Smooth muscle cell (in vitro differentiated cells): ENCODE measurements around the gene PPP1R18. TPM values are rescaled to one million over a fixed set of nuclear protein-coding genes. Genes with fewer than 3 reads are reported as not detected.

ENCODE experiments used
- DNase-seq: peaks from one replicate; lab custom pipeline; 2025; ENCODE audit not compliant: unreplicated experiment; lab: John Stamatoyannopoulos, UW
- H2AFZ ChIP-seq: fragments of 200-600 bp; sonication (generic); 2 replicates; pipeline ENCODE4 v1.6.0; 2016; ENCODE audit warnings: antibody characterized with exemption, low read depth, mild to moderate bottlenecking
- H3F3A ChIP-seq: fragments of 200-600 bp; sonication (generic); 2 replicates; pipeline ENCODE4 v1.6.0; 2017; ENCODE audit warnings: antibody characterized with exemption, low read depth
- H3K27ac ChIP-seq: fragments of 200-600 bp; sonication (generic); 2 replicates; pipeline ENCODE4 v1.5.1; 2016; ENCODE audit warnings: low read depth, mild to moderate bottlenecking
- H3K27me3 ChIP-seq: fragments of 200-600 bp; sonication (generic); 2 replicates; pipeline ENCODE4 v1.6.1; 2016; ENCODE audit warnings: low read depth, mild to moderate bottlenecking
- H3K36me3 ChIP-seq: fragments of 200-600 bp; sonication (generic); 2 replicates; pipeline ENCODE4 v1.5.1; 2016; ENCODE audit warnings: low read depth
- H3K4me1 ChIP-seq: fragments of 200-600 bp; sonication (generic); 2 replicates; pipeline ENCODE4 v1.5.1; 2016; ENCODE audit warnings: low read depth
- H3K4me2 ChIP-seq: fragments of 200-600 bp; sonication (generic); 2 replicates; pipeline ENCODE4 v1.6.0; 2016; ENCODE audit warnings: mild to moderate bottlenecking
- H3K4me3 ChIP-seq: fragments of 200-600 bp; sonication (generic); 2 replicates; pipeline ENCODE4 v1.5.1; 2016; ENCODE audit warnings: mild to moderate bottlenecking
- H3K79me2 ChIP-seq: fragments of 200-600 bp; sonication (generic); 2 replicates; pipeline ENCODE4 v1.6.0; 2016; ENCODE audit warnings: low read depth, mild to moderate bottlenecking
- H3K9ac ChIP-seq: fragments of 200-600 bp; sonication (generic); 2 replicates; pipeline ENCODE4 v1.6.0; 2016; ENCODE audit warnings: low read depth
- H3K9me3 ChIP-seq: fragments of 200-600 bp; sonication (generic); replicated peaks from 2 replicates; pipeline ENCODE4 v1.5.1; 2016; ENCODE audit warnings: low read depth
- H4K20me1 ChIP-seq: fragments of 200-600 bp; sonication (generic); 2 replicates; pipeline ENCODE4 v1.6.0; 2016; ENCODE audit warnings: low read depth
- WGBS: methylation state at CpG from one replicate; pipeline ENCODE4 v1.1.7; 2016; ENCODE audit warnings: low lambda C conversion rate; 5-methylcytosine and 5-hydroxymethylcytosine counted together
- polyA plus RNA-seq: library from polyadenylated mRNA; unstranded; fragments of >200 nt; fragmentation: Nextera tagmentation; extraction: Ambion mirVana; gene quantifications from 2 replicates; pipeline ENCODE4 v1.2.1, GENCODE V29; 2016
- total RNA-seq: library from RNA; depleted of rRNA; stranded (reverse); fragments of >200 nt; gene quantifications from 2 replicates; pipeline ENCODE4 v1.2.3, GENCODE V29; 2014
- TF ChIP-seq, protein P1 (sequence below): fragments of 200-600 bp; sonication (generic); IDR thresholded peaks from 2 replicates; pipeline ENCODE4 v1.5.1; 2017; ENCODE audit warnings: borderline replicate concordance, mild to moderate bottlenecking, antibody characterized with exemption; ENCODE audit not compliant: insufficient read depth, poor library complexity, severe bottlenecking

The PPP1R18 gene, protein sequence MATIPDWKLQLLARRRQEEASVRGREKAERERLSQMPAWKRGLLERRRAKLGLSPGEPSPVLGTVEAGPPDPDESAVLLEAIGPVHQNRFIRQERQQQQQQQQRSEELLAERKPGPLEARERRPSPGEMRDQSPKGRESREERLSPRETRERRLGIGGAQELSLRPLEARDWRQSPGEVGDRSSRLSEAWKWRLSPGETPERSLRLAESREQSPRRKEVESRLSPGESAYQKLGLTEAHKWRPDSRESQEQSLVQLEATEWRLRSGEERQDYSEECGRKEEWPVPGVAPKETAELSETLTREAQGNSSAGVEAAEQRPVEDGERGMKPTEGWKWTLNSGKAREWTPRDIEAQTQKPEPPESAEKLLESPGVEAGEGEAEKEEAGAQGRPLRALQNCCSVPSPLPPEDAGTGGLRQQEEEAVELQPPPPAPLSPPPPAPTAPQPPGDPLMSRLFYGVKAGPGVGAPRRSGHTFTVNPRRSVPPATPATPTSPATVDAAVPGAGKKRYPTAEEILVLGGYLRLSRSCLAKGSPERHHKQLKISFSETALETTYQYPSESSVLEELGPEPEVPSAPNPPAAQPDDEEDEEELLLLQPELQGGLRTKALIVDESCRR
- total RNA-seq (42.7 and 55.3 TPM in 2 replicates), polyA plus RNA-seq (41.6 and 51.6 TPM in 2 replicates)

DNA sequence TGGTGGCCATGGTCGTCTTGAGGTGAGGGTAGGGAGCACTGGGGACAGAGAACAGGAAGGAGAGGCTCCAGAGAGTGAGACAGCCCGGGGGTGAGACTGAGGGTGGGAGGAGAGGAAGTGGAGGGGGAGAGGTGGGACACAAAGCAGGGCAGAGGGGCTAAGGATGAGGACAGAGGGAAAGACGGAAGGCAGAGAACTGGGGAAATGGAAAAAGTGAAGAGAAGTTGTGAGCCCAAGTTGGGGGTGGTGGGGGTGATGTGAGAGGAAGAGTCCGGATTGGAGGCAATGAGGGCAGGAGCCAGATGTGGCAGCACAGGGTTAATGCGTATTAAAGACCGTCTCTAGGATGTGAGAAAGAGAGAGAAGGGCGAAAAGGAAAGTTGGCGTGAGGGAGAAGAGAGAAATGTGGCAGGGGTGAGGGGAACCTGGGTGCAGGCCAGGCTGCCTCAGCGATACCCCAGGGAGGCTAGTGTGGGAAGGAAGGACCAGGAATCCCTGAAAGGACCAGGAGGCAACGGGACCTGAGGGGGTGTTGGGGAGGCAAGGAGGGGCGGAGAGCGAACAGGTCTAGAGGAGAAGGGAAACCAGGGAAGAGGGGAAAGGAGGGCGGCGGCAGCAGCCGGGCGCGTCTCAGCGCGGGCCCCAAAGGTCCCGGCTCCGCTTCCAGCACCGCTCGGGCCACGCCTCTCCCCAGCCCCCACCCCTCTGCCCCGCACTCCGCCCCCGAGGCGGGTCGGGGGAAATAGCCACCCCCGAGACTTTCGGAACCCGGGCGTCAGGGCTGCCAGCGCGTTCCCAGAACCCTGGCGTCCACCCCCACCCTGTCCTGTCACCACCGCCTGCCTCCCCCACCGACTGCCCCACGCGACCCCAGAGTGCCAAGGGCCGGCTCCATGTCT lies at the start of gene PPP1R18:
TSS of gene PPP1R18 (minus strand) at position 637 of the 899 bp plus-strand sequence. CDS start at position 10, 627 bp downstream.
- TF ChIP-seq, protein P1, sequence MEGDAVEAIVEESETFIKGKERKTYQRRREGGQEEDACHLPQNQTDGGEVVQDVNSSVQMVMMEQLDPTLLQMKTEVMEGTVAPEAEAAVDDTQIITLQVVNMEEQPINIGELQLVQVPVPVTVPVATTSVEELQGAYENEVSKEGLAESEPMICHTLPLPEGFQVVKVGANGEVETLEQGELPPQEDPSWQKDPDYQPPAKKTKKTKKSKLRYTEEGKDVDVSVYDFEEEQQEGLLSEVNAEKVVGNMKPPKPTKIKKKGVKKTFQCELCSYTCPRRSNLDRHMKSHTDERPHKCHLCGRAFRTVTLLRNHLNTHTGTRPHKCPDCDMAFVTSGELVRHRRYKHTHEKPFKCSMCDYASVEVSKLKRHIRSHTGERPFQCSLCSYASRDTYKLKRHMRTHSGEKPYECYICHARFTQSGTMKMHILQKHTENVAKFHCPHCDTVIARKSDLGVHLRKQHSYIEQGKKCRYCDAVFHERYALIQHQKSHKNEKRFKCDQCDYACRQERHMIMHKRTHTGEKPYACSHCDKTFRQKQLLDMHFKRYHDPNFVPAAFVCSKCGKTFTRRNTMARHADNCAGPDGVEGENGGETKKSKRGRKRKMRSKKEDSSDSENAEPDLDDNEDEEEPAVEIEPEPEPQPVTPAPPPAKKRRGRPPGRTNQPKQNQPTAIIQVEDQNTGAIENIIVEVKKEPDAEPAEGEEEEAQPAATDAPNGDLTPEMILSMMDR: no peak
- Histone ChIP-seq H3F3A (peaks cover 43% of the 10 kb centered on the region), H3K4me3 (peak within 1 kb of the TSS; percentile 78), H4K20me1 (peaks cover 46% of the 10 kb centered on the region), H2AFZ (peak within 1 kb of the TSS; percentile 52), H3K9me3 (no peaks in the 10 kb centered on the region), H3K9ac (peak within 1 kb of the TSS; percentile 91), H3K36me3 (no peaks in the 10 kb centered on the region), H3K4me2 (peak within 1 kb of the TSS; percentile 93), H3K27ac (peak within 1 kb of the TSS; percentile 92), H3K4me1 (peaks cover 55% of the 10 kb centered on the region), H3K79me2 (peaks cover 76% of the 10 kb centered on the region), H3K27me3 (no peaks in the 10 kb centered on the region)
- under 1% methylated on average over 25 of the region's 41 CpGs for WGBS
- DNase-seq: peak; percentile 81

GRCh38 chr6:30735668-30736314 lies 49.3 kb upstream of the PPP1R18 start:
- no peak for DNase-seq
- peaks cover 25% of the 10 kb centered on the region for H3F3A ChIP-seq
- peaks cover 42% of the 10 kb centered on the region for H3K79me2 ChIP-seq
- H3K36me3 ChIP-seq: peaks cover 19% of the 10 kb centered on the region
- TF ChIP-seq, protein P1: no peak
- 97% methylated on average over 8 of the region's 8 CpGs for WGBS
- no peak overlapping the region for H2AFZ ChIP-seq
- no peak overlapping the region for H3K27ac ChIP-seq
- no peak overlapping the region for H3K4me3 ChIP-seq
- peaks cover 72% of the 10 kb centered on the region for H4K20me1 ChIP-seq
- no peaks in the 10 kb centered on the region for H3K27me3 ChIP-seq
- no peak overlapping the region for H3K9ac ChIP-seq
- no peaks in the 10 kb centered on the region for H3K9me3 ChIP-seq
- H3K4me2 ChIP-seq: no peak overlapping the region
- no peaks in the 10 kb centered on the region for H3K4me1 ChIP-seq

- Histone ChIP-seq H3K9me3 (no peaks in the 10 kb centered on the region), H3K27me3 (no peaks in the 10 kb centered on the region), H3K79me2 (peaks cover 18% of the 10 kb centered on the region), H2AFZ (no peak overlapping the region), H4K20me1 (peaks cover 53% of the 10 kb centered on the region), H3K4me2 (no peak overlapping the region), H3K27ac (no peak overlapping the region), H3F3A (peaks cover 47% of the 10 kb centered on the region), H3K4me1 (no peaks in the 10 kb centered on the region), H3K36me3 (peaks cover 13% of the 10 kb centered on the region), H3K9ac (no peak overlapping the region), H3K4me3 (no peak overlapping the region)
- DNase-seq: no peak
- 98% methylated on average over 12 of the region's 12 CpGs for WGBS
- TF ChIP-seq, protein P1: no peak
Observed at GRCh38 chr6:30732237-30732943, 45.9 kb upstream of the PPP1R18 start.
